Endometrial microvascular endothelial cells (primary cell): Measurements from ENCODE around the gene LGALS12. TPM values are rescaled to one million over a fixed set of nuclear protein-coding genes. Genes with fewer than 3 reads are reported as not detected.

Experiments
- in situ Hi-C: cut with HindIII; loops from 2 replicates; pipeline ENCODE4 v1.10.0; 2017; ENCODE audit warnings: low sequenced_read_pairs, low pct_unique_long_range_greater_than_20kb; ENCODE audit errors: inconsistent ontology term
- total RNA-seq: library from RNA; depleted of rRNA; stranded (reverse); fragments of >200 nt; gene quantifications from one replicate; pipeline ENCODE4 v1.2.3, GENCODE V29; 2015; ENCODE audit errors: inconsistent ontology term

The LGALS12 gene, protein sequence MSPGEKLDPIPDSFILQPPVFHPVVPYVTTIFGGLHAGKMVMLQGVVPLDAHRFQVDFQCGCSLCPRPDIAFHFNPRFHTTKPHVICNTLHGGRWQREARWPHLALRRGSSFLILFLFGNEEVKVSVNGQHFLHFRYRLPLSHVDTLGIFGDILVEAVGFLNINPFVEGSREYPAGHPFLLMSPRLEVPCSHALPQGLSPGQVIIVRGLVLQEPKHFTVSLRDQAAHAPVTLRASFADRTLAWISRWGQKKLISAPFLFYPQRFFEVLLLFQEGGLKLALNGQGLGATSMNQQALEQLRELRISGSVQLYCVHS
- total RNA-seq: not detected

- in situ Hi-C loops: no loop called here
These were observed at the start of gene LGALS12 for GRCh38 chr11:63505857-63506528. Gene LGALS12 (plus strand): TSS chr11:63506084. CDS start chr11:63506459, 375 bp downstream.

DNA sequence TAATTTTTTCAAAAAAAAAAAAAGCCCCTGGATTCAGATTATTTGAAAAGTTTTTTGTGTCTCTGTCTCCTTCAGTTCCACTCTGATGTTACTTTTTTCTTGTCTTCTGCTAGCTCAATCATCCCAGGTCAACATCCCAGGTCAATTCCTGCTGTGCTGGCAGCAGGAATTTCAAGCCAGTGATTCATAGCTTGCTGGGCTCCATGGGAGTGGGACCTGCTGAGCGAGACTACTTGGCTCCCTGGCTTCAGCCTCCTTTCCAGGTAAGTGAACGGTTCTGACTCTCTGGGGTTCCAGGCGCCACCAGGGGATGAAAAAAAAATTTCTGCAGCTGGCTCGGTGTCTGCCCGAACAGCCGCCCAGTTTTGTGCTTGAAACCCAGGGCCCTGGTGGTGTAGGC lies 46.3 kb upstream of the LGALS12 start:
- in situ Hi-C loops: no loop called here

- in situ Hi-C loops: no loop called here
These were observed 43.7 kb upstream of the LGALS12 start for GRCh38 chr11:63462137-63462536.

- in situ Hi-C loops: no loop called here
These were observed 35.6 kb upstream of the LGALS12 start for GRCh38 chr11:63470311-63470710.

GRCh38 chr11:63472372-63472771 lies 33.5 kb upstream of the LGALS12 start:
- in situ Hi-C loops: no loop called here

DNA sequence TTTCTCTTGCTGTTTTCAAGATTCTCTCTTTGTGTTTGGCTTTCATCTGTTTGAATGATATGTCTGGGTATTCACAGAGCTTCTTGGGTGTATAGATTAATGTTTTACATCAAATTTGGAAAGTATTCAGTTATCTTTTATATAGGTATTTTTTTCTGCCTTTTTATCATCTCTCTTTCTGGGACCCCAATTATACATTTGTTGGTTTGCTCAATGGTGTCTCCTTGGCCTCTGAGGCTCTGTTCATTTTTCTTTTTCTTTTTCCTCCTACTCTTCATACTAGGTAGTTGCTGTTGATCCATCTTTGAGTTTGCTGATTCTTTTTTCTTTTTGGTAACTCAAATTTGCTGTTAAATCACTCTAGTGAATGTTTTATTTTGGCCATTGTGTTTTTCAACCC lies 29.3 kb upstream of the LGALS12 start:
- in situ Hi-C loops: no loop called here

DNA sequence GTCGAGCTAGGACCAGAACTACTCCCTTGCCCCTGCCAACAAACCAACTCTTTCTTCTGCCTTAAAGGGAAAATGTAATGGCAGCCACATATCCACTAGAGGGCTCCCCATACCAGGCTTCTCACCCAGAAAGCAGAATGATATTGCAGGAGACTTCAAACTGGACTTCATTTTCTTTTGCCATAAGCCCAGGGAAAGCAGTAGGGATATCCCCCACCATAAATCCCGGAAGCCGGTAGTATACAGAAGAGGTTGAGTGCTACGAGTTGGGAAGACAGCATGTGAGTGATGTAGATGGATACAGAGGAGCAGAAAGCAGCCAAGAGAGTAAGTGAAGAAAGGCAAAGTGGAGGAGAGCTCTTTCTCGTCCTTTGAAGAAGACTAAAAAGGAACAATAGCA lies 27.0 kb upstream of the LGALS12 start:
- in situ Hi-C loops: no loop called here

DNA sequence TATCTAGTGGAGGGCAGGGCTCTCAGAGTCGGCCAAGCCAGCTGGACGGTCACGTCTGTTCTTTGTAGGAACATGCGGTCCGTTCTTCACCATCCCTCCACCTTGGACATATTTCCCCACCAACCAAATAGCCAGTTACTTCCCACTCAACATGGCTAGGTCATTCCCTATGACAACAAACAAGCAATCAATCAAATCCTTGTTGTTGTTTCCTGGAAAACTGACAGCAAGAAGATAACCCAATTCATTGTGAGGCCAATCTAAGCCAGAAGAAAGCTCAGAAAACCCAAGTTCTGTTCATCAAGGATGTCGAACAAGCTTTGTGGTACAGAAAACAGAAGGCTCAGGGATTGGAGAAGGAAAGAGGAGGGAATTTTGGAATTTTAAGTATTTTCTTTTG lies 25.8 kb upstream of the LGALS12 start:
- in situ Hi-C loops: no loop called here

- in situ Hi-C loops: no loop called here
These were observed 20.1 kb upstream of the LGALS12 start for GRCh38 chr11:63485777-63486176.

GRCh38 chr11:63488789-63489188 lies 17.1 kb upstream of the LGALS12 start:
- in situ Hi-C loops: no loop called here

GRCh38 chr11:63489879-63490278 lies 16.0 kb upstream of the LGALS12 start:
- in situ Hi-C loops: no loop called here

- in situ Hi-C loops: no loop called here
These were observed 15.2 kb upstream of the LGALS12 start, which contains the start of gene PLAAT5 for GRCh38 chr11:63490551-63491239. Gene PLAAT5 (minus strand): TSS chr11:63491167. CDS start chr11:63491034, 133 bp downstream.

DNA sequence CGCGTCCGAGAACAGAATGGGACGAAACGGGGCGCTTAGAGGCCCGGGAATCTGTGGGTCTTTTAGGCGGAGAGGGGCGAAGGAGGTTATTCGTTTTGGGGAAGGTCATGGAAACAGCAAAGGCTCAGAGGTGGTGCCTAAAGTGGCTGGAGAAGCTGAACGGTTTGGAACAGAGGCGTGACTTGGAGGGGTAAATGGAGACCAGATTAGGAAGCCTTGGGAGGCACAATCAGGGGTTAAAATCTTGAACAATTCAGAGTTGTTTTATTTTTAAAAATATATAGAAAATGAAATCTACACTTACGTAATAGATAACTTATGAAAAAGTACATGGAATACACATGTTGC lies 14.7 kb upstream of the LGALS12 start:
- in situ Hi-C loops: no loop called here

DNA sequence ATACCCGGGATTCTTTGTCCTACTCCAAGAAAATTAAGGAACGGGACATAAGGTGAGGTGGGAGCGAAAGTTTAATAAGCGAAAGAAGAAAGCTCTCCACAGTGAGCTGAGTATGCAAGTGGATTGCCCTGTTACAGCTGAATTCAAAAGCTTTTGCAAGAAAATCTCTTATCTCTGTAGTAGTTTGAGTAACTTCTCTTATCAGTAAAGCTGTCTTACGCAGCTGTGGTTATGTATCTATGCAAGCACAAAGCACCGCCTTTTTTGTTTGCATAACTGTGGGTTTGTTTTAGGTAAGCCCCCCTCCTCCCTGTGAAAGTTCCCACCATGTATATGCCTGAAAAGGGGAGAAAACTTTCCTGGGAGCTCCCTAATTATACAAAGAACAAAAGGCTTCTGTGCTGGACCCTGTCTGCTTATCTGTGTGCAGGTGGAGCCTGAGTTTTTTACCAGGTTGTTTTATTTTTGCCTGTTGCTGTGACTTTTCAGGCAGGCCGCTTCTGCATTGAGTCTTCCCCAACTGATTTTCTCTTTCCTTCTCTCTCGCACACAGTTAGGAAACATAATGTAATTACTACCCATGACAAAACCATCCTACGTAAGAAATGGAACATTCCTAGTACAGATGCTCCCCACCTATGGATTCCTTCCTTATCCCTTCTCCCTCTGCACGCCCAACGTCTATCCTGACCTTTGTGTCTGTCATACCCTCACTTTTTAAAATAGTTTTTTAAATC lies 14.1 kb upstream of the LGALS12 start:
- in situ Hi-C loops: no loop called here

DNA sequence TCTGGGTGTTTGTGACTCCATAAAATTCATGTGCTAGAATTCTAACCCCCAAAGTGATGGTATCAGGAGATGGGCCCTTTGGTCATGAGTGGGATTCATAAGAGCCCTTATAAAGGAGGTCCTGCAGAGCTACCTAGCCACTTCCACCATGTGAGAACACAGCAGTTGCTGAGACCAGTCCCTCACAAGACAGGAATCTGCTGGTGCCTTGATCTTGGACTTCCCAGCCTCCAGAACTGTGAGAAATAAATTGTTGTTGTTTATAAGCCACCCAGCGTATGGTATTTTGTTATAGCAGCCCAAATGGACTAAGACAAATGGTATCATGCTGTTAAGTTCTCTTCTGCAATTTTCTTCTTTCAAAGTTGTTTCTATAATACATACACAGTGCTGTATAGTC lies 13.4 kb upstream of the LGALS12 start:
- in situ Hi-C loops: no loop called here

DNA sequence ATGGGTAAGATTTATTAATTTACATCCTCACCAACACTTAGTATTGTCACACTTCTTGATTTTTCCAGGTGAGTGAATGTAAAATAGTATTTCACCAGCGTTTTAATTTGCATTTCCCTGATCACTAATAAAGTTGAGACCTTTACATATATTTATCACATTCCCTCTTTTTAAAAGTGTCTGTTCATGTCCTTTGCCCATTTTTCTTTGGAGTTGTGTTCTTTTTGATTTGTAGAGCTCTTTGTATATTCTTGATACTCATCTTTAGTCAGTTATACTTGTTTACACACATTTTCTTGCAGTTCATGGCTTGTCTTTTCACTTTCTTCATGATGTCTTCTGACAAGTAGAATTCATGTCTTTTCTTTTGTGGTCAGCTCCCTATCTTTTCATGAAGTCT lies 12.8 kb upstream of the LGALS12 start:
- in situ Hi-C loops: no loop called here

DNA sequence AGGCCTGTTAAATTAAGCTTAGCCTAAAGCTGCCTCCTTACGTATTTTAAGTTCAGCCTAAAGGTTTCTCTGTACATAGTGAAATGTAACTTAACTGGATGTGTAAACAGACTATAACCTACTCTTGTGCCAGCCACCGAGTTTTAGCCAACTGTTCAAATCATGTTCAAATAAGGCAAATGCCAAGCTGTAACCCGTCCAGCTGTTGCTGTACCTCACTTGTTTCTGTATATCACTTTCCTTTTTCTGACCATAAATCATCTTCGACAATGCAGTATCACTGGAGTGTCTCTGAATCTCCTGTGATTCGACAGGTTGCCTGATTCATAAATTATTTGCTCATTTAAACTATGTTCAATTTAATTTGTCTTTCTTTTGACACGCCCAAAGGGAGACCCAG lies 10.9 kb upstream of the LGALS12 start:
- in situ Hi-C loops: no loop called here

GRCh38 chr11:63499874-63500273 lies 6.0 kb upstream of the LGALS12 start:
- in situ Hi-C loops: no loop called here

DNA sequence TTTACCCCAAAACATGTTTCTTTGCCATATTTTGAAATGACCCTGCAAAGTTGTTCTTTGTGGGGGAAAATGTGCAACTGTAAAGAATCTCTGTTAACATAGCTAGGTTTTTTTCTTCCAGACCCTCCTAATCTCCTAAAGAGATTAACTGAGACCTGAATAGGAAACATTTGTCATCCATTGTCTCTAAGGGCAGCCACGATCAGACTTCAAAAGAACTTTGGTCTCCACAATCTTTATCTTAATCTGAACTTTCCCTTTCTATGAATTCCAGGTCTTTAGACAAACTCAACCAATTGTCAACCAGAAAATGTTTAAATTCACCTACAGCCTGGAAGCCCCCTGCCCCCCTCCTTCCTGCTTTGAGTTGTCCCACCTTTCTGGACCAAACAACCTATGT lies 4.6 kb upstream of the LGALS12 start:
- in situ Hi-C loops: no loop called here
